GM19328 (cell line): Measurements from ENCODE around the gene EPHA1.

Source experiments
- ATAC-seq: cut with Tn5 transposase; IDR thresholded peaks from one replicate; pipeline ENCODE4 v1.9.1; 2021; ENCODE audit warnings: mild to moderate bottlenecking, moderate library complexity; ENCODE audit not compliant: unreplicated experiment

The EPHA1 gene

GRCh38 chr7:143375298-143376034, 33.2 kb downstream of the EPHA1 start:
- ATAC-seq: no peak

DNA sequence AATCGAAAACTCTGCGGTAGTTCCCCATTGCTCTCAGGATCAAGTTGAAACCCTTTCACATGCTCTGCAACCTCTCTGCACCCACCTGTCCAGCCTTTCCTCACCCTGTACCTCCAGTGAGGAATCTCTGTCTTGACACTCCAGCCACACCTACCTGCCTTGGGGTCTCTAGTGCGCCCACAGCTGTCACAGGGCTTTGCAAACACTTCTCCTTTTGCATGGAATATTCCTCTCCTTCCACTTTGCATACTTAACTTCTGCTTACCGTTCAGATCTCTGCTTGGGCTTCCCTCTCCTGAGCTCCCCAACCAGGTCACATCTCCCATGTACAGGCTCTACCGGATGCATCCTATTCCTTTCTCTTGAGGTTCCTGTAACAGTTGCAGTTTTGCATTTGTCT, 34.1 kb downstream of the EPHA1 start:
- ATAC-seq: no peak

GRCh38 chr7:143373255-143373794, 35.3 kb downstream of the EPHA1 start:
- ATAC-seq: no peak

DNA sequence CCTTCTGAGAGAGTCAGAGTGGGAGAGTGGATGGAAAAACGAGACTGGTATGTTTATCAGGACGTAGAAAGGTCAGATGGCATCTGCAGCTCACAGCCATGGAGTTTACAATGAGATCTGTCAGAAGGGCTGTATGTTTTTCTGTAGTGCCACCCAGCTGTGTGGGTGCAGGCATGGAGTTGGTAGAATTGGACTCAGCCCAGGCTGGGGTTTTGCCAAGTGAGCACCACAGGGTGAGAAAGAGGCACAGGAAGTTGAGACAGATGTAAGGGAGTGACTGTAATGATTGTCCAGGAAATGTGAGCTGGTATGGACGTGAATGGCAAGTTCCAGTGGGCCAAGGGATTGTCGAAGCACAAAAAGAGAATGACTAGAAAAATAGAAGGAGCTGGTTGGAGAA, 36.6 kb downstream of the EPHA1 start:
- ATAC-seq: no peak

DNA sequence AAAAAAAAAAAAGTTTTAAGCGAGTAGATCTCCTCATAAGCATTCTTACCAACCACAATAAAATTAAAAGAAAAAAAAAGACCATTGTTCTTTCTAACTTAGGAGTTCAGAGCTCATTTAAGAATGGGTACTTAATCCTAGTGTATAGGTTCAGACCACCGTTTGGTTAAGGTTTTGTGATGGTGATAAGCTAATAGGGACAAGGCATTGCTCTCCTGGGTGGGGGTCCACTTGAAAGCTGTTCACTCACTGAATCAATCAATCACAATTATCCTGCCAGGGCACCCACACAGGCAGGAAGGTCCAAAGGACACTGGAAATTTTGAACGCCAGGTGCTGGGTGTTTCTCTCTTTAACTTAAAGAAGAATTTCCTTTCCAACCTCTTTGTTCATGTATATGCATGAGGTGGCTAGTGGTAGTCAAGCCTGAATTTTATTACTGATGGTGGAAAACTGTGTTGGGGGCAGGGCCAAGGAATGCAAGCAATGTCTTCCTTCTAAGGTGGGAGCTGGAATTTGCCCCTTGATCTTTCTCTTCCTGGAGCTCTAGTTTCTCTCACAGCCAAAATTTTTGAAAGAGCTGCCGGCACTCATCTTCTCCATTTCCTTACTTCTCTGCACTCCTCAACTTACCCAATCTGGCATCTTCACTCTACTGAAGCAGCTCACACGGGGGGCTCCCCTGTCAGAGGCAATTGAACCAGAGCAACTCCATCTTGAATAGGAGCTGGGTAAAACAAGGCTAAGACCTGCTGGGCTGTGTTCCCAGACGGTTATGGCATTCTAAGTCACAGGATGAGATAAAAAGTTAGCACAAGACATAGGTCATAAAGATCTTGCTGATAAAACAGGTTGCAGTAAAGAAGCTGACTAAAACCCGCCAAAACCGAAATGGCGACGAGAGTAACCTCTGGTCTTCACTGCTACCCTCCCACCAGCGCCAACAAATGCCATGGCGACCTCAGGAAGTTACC, 38.7 kb downstream of the EPHA1 start:
- ATAC-seq: no peak

DNA sequence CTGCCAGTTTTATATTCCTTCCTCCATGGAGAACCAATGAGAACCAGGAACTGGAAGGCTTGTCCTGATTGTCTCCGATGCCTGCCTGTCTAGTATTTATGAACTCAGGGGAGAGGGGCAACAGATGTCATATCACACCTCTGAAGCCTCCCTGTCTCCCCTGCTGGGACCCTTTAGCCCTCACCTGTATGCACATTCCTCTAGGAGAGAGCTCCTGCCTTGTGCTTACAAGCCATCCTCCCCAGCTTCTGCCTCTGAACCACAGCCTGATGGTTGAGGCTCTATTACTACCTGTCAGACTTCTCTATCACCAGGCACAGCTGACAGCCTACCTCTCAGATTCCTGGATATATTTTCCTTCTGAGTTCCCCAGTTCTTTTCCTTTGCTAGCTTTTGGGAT, 40.3 kb downstream of the EPHA1 start:
- no peak for ATAC-seq

GRCh38 chr7:143367972-143368371, 40.7 kb downstream of the EPHA1 start:
- ATAC-seq: no peak

DNA sequence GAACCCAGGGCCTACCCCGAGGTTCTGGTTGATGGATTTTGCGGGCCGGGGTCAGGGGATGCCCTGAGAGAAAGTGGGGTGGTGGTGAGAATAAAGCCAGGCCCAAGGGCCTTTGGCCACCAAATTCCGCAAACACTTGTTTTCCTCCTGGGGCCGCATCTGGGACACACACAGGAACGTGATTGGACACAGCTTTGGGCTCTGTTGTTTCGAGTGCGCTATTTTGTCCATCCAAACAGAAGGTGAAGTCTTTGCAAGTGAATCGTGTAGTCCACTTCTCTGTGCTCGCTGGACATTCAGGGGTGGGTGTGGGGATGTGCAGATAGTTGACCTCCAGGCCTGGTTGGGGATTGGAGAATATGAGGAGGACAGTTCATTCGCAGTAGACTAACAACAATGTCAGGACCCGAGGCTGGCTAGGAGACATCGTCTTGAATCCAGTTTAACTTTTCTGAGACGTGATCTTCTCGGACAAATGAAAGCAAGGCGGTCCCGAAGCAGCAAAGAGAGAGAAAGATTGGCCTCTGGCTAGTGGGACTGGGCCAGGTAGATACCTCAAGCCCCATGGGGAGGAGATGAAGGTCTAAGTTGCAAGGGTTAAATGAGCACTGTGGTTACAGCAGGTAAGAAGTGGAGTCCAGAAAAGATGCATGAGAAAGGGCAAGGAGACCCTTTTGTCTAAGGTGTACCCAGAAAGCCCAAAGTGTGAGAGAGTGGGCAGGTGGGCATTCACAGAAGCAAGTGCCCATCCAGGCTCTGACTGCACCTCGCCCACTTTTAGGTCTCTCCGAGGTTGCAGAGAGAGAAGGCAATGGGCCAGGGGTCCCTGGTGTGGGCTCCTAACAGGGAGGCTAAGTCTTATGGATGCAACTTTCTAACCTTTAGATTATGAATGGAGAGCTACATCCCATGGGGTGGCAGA, 45.4 kb downstream of the EPHA1 start:
- no peak for ATAC-seq

DNA sequence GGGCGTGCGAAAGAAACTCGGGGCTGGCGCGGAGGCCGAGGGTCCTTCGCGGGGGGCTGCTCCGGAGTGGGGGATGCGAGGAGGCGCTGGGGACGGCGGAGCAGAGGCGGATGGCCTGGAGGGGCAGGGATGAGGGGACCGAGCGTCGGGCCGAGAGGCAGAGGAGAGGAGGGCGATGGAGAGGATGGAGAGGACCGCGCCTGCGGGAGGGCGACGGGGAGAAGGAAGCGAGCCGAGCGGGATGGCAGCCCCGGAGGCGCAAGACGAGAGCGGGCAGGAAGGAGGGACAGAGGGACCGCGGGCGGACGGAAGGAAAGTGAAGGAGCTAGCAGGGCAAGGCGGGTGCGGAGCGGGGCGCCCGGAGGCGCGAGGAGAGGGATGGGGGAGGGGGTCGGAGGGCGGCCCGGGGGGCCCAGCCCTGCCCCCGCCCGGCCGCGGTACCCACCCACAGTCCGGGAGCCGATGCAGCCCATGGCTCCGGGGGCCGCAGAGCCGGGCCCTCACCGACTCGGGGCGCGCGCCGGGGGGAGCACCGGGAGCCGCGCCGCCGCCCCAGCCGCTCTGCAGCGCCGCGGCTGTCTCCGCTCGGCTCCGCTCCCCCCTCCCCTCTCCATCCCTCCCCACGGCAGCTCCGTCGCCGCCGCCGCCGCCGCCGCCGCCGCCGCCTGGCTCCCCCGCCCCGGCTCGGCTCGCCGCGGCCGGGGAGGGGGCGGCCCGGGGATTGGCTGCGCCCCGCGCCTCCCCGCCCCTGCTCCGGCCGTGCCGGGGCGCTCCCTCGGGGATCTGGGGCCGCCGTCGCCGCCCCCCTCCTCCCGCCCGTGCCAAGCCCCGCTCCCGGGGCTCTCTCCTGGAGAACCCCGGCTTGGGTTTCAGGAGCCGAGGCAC, 46.3 kb downstream of the EPHA1 start, which contains the start of gene FAM131B:
TSS of gene FAM131B (minus strand) at position 583 of the 885 bp plus-strand sequence. CDS start at position 473, 110 bp downstream.
- ATAC-seq: no peak

DNA sequence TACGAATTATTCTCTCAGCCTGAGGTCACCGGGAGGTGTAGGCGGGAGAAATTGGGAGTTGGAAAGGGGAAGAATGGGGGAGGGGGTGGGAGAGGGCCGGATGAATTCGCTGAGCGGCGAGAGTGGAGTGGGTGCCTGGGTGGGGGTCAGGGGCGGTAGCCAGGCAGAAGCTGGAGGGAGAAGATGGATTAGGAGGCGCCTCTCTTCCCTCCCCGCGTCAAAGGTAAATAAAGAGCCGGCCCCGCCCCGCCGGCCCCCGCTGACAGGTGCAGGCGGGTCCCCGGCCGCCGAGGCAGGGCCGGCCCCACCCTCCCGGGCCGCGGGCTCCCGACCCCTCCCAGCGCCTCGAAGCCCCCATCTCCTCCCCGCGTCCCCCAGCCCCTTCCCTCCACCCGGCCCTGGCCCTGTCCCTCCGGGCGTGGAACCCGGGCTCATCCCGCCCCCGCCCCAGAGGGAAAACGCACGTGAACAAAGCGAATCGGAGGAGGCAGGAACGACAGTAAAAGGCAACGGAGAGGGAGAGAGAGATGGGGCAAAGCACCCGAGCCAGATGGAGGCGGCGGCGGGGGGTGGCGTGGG, 47.0 kb downstream of the EPHA1 start:
- no peak for ATAC-seq

DNA sequence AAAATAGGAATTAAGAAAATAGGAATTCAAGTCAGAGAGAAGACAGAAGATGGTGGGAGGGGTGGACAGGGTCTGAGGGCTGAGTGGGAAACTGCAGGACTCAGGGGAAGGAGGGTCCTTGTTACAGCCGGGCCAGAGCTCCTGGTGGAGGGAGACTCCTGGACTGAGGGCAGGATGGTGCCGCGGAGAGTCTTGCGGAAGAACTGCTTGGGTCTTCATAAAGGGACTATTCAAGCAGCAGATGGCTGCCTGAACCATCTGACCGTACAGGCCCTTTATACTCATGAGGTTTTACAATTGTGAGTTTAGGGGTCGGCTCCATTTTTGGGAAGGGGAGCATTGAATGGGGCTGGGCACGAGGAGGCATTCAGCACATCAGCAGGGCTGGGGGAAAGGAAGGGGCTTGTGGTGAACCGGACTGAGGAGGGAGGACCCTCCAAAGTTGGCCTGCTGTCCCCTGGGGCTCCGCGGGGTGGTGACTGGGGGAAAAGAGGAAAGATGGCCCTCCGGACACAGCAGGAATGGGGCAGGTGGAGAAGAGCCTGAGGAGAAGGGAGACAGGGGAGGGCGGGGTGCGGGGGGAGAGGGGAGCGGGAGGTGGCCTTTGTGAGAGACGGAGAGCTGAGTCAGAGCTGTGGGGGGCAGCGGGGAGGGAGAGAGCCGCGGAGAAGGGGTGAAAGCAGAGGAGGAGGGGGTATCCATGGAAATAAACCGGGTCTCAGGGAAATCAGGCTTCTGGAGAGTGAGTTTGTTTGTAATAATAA, 47.7 kb downstream of the EPHA1 start:
- ATAC-seq: no peak

DNA sequence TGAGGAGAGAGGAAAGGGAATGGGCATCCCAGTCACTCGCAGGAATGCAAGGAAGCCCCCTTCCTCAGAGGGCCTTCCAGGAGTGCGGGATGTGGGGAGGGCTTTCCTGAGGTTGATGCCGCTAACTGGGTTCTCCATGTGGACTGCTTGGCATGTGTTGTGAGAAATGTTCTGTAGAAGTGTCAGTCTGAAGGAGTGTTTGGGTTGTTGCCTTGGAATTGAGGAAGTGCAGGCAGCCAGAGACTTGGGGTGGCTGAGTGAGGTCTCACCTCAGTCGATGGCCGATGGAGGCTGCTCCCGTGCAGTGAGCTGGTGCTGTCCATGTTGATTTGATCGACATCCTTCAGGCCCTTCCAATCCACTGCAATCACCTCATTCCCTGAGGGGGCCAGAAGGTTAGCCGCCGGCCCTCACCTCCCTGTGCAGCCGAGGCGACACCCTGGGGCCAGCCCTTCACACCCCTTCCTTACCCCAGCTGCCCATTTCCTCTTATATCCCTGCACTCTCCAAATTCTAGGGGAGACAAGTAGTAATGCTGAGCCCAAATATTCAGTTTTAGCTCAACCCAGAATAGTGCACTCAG, 48.8 kb downstream of the EPHA1 start:
- ATAC-seq: no peak

GRCh38 chr7:143358626-143359025, 50.0 kb downstream of the EPHA1 start:
- ATAC-seq: no peak

- ATAC-seq: no peak
Observed at GRCh38 chr7:143356414-143357050, 52.1 kb downstream of the EPHA1 start.

- ATAC-seq: no peak
Observed at GRCh38 chr7:143355450-143356385, 52.9 kb downstream of the EPHA1 start.

- no peak for ATAC-seq
Observed at GRCh38 chr7:143354965-143355364, 53.7 kb downstream of the EPHA1 start.
